ENCODE data around the gene HAGH.

GRCh38 chr16:1785846-1786170, 40.8 kb downstream of the HAGH start:
- TF ChIP-seq CSRNP3 (CRISPR knock-in tag; IDR thresholded peaks at IDR 0.05) = no peak
- TF ChIP-seq CSDC2 (CRISPR knock-in tag; IDR thresholded peaks at IDR 0.05) = no peak
- no peak for TF ChIP-seq ESRRG (CRISPR knock-in tag; IDR thresholded peaks at IDR 0.05)
- no peak for TF ChIP-seq ZFP30 (CRISPR knock-in tag; IDR thresholded peaks at IDR 0.05)
- TF ChIP-seq PATZ1 (CRISPR knock-in tag; IDR thresholded peaks at IDR 0.05; ENCODE audit: borderline replicate concordance) = no peak
- no peak for TF ChIP-seq GLIS3 (CRISPR knock-in tag; IDR thresholded peaks at IDR 0.05)
- TF ChIP-seq TOX (CRISPR knock-in tag; IDR thresholded peaks at IDR 0.05; ENCODE audit: borderline replicate concordance) = no peak
- TF ChIP-seq ARNTL (CRISPR knock-in tag; IDR thresholded peaks at IDR 0.05; ENCODE audit: borderline replicate concordance, low read depth) = no peak
